Measurements from ENCODE around the gene DDRGK1. TPM values are rescaled to one million over a fixed set of nuclear protein-coding genes. Genes with fewer than 3 reads are reported as not detected.
"Not testable (repeated sequence)": the region's sequence is repeated elsewhere in the genome, so short reads cannot be mapped to it uniquely, and the experiment has no call there.

DDRGK1 gene
- total and polyA plus RNA-seq, 5 experiments from 2014 or later, result 39.7 to 57.4 (median 50.5) TPM

GRCh38 chr20:3189561-3190131 is 14.8 kb downstream of the DDRGK1 start:
- peaks cover 0 to 63% (median 5%) of the 10 kb centered on the region in 3 donors for H3K36me3 Mint-ChIP-seq
- H3K27me3 Mint-ChIP-seq, result no peaks in the 10 kb centered on the region
- H3K4me3 Mint-ChIP-seq, result no peak overlapping the region
- ATAC-seq (no peak), DNase-seq (no peak)
- POLR2A ChIA-PET, result no interaction called here
- H3K27ac Mint-ChIP-seq, result peak overlapping the region in 8 of 10 donors; percentile 41 to 80 (median 62)
- H3K4me1 Mint-ChIP-seq, result peaks cover 0 to 9% (median 1%) of the 10 kb centered on the region in 4 donors
- no peaks in the 10 kb centered on the region for H3K9me3 Mint-ChIP-seq

DNA sequence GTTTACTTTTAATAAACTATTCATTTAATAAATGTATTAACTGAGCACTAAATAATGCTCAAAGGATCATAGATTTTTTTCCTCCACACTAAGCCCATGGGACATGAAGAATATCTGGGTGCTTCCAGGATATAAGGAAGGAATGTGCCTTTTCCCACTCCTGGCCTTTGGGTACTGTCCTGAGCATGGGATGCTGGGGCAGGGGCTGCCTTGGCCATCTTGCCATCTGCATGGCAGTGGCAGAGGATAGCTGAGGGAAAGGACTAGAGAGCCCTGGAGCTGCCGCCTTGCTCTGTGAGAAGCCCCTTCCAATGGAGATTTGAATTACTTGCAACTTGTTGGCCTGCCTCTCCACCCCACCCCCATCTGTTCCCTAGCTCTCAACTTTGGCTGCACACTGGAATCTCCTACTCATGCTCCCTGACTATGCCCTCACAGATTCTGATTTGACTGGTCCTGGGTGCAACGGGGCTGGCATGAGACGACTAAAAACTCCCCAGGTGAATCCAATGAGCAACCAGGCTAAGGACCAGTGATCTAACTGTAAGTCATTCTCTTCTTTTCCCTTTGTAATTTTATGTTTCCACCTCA is 15.6 kb downstream of the DDRGK1 start:
- ATAC-seq (no peak), DNase-seq (no peak)
- H3K27ac Mint-ChIP-seq, result peak overlapping the region in 7 of 10 donors; percentile 19 to 78 (median 58)
- no peak overlapping the region for H3K4me3 Mint-ChIP-seq
- no peaks in the 10 kb centered on the region for H3K27me3 Mint-ChIP-seq
- peaks cover 0 to 9% (median 0%) of the 10 kb centered on the region in 4 donors for H3K4me1 Mint-ChIP-seq
- POLR2A ChIA-PET, result interaction anchor here (1.0 kb wide), 1 partner anchor 14 kb away, joined by 3 read pairs; no protein-coding TSS in a partner anchor
- H3K9me3 Mint-ChIP-seq, result no peaks in the 10 kb centered on the region
- peaks cover 0 to 56% (median 5%) of the 10 kb centered on the region in 3 donors for H3K36me3 Mint-ChIP-seq

DNA sequence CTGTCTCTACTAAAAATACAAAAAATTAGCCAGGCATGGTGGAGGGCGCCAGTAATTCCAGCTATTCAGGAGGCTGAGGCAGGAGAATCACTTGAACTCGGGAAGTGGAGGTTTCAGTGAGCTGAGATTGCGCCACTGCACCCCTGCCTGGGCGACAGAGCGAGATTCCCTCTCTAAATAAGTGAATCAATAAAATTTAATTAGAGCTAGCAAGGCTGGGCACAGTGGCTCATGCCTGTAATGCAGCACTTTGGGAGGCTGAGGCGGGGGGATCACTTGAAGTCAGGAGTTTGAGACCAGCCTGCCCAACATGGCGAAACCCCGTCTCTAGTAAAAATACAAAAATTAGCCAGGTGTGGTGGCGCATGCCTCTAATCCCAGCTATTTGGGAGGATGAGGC is 16.6 kb downstream of the DDRGK1 start:
- H3K9me3 Mint-ChIP-seq, H3K27me3 Mint-ChIP-seq, H3K4me3 Mint-ChIP-seq, POLR2A ChIA-PET, H3K4me1 Mint-ChIP-seq, ATAC-seq, H3K27ac Mint-ChIP-seq, DNase-seq: not testable (repeated sequence)
- peaks cover 0 to 46% (median 4%) of the 10 kb centered on the region in 3 donors for H3K36me3 Mint-ChIP-seq

GRCh38 chr20:3183896-3184612 is 20.4 kb downstream of the DDRGK1 start:
- DNase-seq (no peak), ATAC-seq (no peak)
- POLR2A ChIA-PET, result interaction anchor here (0.6 kb wide), 3 partner anchors 46 to 653 kb away, joined by 3 read pairs; no protein-coding TSS in a partner anchor
- peak overlapping the region in 2 of 10 donors; percentile 7 to 49 for H3K27ac Mint-ChIP-seq
- no peaks in the 10 kb centered on the region for H3K9me3 Mint-ChIP-seq
- H3K4me1 Mint-ChIP-seq, result no peaks in the 10 kb centered on the region
- H3K4me3 Mint-ChIP-seq, result no peak overlapping the region
- H3K36me3 Mint-ChIP-seq, result peaks cover 0 to 12% (median 0%) of the 10 kb centered on the region in 3 donors
- H3K27me3 Mint-ChIP-seq, result no peaks in the 10 kb centered on the region

DNA sequence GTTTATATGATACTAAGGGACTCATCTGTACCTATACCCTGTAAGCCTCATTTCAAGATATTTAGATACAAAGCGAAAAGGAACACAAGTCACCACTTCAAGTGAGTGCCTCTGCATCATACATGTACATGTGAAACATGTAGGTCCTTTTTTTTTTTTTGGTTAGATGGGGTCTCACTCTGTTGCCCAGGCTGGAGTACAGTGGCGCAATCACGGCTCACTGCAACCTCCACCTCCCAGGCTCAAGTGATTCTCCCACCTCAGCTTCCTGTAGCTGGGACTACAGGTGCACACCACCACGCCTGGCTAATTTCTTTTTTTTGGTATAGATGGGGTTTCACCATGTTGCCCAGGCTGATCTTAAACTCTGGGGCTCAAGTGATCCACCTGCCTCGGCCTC is 22.1 kb downstream of the DDRGK1 start:
- H3K27me3 Mint-ChIP-seq, H3K27ac Mint-ChIP-seq, H3K4me1 Mint-ChIP-seq, H3K4me3 Mint-ChIP-seq, ATAC-seq, H3K36me3 Mint-ChIP-seq, DNase-seq, H3K9me3 Mint-ChIP-seq: not testable (repeated sequence)
- POLR2A ChIA-PET, result interaction anchor here (0.7 to 1.0 kb wide), 2 partner anchors 29 to 62 kb away, joined by 3 to 4 read pairs; no protein-coding TSS in a partner anchor

GRCh38 chr20:3181270-3181669 is 23.2 kb downstream of the DDRGK1 start:
- Mint-ChIP-seq H3K36me3 (peaks cover 0 to 5% (median 0%) of the 10 kb centered on the region in 3 donors), H3K9me3 (no peaks in the 10 kb centered on the region), H3K27ac (no peak overlapping the region), H3K27me3 (no peaks in the 10 kb centered on the region), H3K4me3 (no peak overlapping the region), H3K4me1 (no peaks in the 10 kb centered on the region)
- POLR2A ChIA-PET, result interaction anchor here (1.0 kb wide), 1 partner anchor 60 kb away, joined by 3 read pairs; no protein-coding TSS in a partner anchor
- DNase-seq (no peak), ATAC-seq (no peak)

- ATAC-seq, result no peak
- peaks cover 0 to 1% (median 0%) of the 10 kb centered on the region in 5 donors for H3K27me3 Mint-ChIP-seq
- H3K4me1 Mint-ChIP-seq, result peaks cover 0 to 2% (median 0%) of the 10 kb centered on the region in 4 donors
- H3K4me3 Mint-ChIP-seq, result no peak overlapping the region
- H3K36me3 Mint-ChIP-seq, result peaks cover 0 to 1% (median 0%) of the 10 kb centered on the region in 3 donors
- DNase-seq, result no peak
- no peak overlapping the region for H3K27ac Mint-ChIP-seq
- POLR2A ChIA-PET, result no interaction called here
- no peaks in the 10 kb centered on the region for H3K9me3 Mint-ChIP-seq
These were observed 24.2 kb downstream of the DDRGK1 start for GRCh38 chr20:3180319-3180718.

- ATAC-seq (no peak), DNase-seq (no peak)
- H3K4me1 Mint-ChIP-seq, result peaks cover 7 to 14% (median 10%) of the 10 kb centered on the region in 4 donors
- H3K4me3 Mint-ChIP-seq, result peak overlapping the region in 1 of 10 donors; percentile 58
- peaks cover 0 to 2% (median 0%) of the 10 kb centered on the region in 3 donors for H3K36me3 Mint-ChIP-seq
- POLR2A ChIA-PET, result no interaction called here
- peaks cover 0 to 8% (median 0%) of the 10 kb centered on the region in 5 donors for H3K27me3 Mint-ChIP-seq
- H3K27ac Mint-ChIP-seq, result peak overlapping the region in 1 of 10 donors; percentile 18
- H3K9me3 Mint-ChIP-seq, result no peaks in the 10 kb centered on the region
These were observed 26.6 kb downstream of the DDRGK1 start for GRCh38 chr20:3177746-3178485.

GRCh38 chr20:3175270-3175669 is 29.2 kb downstream of the DDRGK1 start:
- ATAC-seq (no peak), DNase-seq (no peak)
- H3K27ac Mint-ChIP-seq, result no peak overlapping the region
- peaks cover 0 to 11% (median 0%) of the 10 kb centered on the region in 5 donors for H3K27me3 Mint-ChIP-seq
- H3K4me3 Mint-ChIP-seq, result peak overlapping the region in 8 of 10 donors; percentile 4 to 84 (median 34)
- H3K36me3 Mint-ChIP-seq, result peaks cover 0 to 2% (median 0%) of the 10 kb centered on the region in 3 donors
- H3K4me1 Mint-ChIP-seq, result peaks cover 11 to 25% (median 20%) of the 10 kb centered on the region in 4 donors
- H3K9me3 Mint-ChIP-seq, result no peaks in the 10 kb centered on the region
- POLR2A ChIA-PET, result interaction anchor here (0.6 kb wide), 1 partner anchor 82 kb away, joined by 7 read pairs; no protein-coding TSS in a partner anchor

DNA sequence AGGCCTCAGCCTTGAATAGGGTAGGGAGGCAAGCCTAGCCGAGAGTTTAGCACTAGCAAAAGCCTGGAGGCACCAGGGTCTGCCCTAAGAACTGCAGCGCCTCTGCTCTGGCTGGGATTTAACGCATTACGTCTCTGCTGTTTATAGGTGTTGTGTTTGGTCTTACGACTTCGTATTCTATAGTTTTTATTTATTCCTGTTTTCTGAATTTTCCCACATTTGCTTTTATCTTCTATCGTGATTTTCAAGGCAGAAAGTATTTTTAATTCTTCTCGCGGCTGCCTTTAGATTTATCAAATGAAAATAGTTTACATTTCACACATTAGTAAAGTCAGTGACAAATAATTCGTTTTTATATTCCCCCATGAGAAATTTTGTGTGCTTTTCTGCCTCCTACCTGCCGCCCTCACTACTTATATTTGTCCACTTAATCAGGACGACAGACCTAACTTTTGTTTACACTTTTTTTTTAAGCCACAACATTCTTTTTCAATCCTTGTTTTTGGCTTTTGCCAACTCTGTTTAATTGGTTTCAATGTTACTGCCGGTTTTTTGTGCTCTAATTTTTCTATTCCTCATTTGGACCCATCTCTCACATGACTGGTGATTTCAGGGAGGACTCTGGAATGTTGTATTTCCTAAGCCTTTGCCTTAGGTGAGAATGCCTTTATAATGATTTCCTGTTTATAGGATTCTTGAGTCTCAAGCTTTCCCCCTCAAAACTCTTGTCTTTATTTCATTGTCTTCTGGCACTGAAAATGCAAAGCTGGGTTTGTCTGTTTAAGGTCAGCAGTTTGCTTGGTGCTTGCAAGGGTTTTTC is 29.8 kb downstream of the DDRGK1 start:
- H3K4me1 Mint-ChIP-seq, result peaks cover 11 to 25% (median 20%) of the 10 kb centered on the region in 4 donors
- POLR2A ChIA-PET, result interaction anchor here (0.6 kb wide), 1 partner anchor 88 kb away, joined by 3 read pairs; no protein-coding TSS in a partner anchor

GRCh38 chr20:3173610-3174441 is 30.7 kb downstream of the DDRGK1 start:
- Mint-ChIP-seq H3K9me3 (no peaks in the 10 kb centered on the region), H3K27me3 (peaks cover 3 to 19% (median 5%) of the 10 kb centered on the region in 5 donors), H3K4me1 (peaks cover 14 to 31% (median 20%) of the 10 kb centered on the region in 4 donors), H3K27ac (peak overlapping the region in 9 of 10 donors; percentile 44 to 86 (median 76)), H3K36me3 (peaks cover 0 to 2% (median 0%) of the 10 kb centered on the region in 3 donors), H3K4me3 (peak overlapping the region; percentile 78 to 90 (median 84))
- peak; percentile 15 to 38 for ATAC-seq
- POLR2A ChIA-PET, result interaction anchor here (0.6 kb wide), 1 partner anchor 87 kb away, joined by 3 read pairs; no protein-coding TSS in a partner anchor
- peak; percentile 25 to 98 (median 91) for DNase-seq

More for the DNA sequence above, 29.8 kb downstream of the DDRGK1 start:
- Mint-ChIP-seq H3K27ac (peak overlapping the region in 7 of 10 donors; percentile 44 to 86 (median 62)), H3K27me3 (peaks cover 0 to 14% (median 0%) of the 10 kb centered on the region in 5 donors), H3K9me3 (no peaks in the 10 kb centered on the region), H3K4me3 (peak overlapping the region; percentile 78 to 90 (median 84)), H3K36me3 (peaks cover 0 to 2% (median 0%) of the 10 kb centered on the region in 3 donors)
- no peak for DNase-seq
- no peak for ATAC-seq
